ENCODE measurements around the gene FTCD. TPM values are rescaled to one million over a fixed set of nuclear protein-coding genes. Genes with fewer than 3 reads are reported as not detected.

The FTCD gene
- total and polyA plus RNA-seq, 2 experiments from 2014 or later, result 18.9 to 27.4 TPM

GRCh38 chr21:46095083-46095719 is 60.2 kb downstream of the FTCD start:
- no peaks in the 10 kb centered on the region for H3K4me1 ChIP-seq (ENCODE audit: low read depth)
- no peaks in the 10 kb centered on the region for H3K36me3 ChIP-seq
- H3K4me3 ChIP-seq, result no peak overlapping the region
- H3K9me3 ChIP-seq (ENCODE audit: low read depth), result no peaks in the 10 kb centered on the region
- TF ChIP-seq, protein P1, sequence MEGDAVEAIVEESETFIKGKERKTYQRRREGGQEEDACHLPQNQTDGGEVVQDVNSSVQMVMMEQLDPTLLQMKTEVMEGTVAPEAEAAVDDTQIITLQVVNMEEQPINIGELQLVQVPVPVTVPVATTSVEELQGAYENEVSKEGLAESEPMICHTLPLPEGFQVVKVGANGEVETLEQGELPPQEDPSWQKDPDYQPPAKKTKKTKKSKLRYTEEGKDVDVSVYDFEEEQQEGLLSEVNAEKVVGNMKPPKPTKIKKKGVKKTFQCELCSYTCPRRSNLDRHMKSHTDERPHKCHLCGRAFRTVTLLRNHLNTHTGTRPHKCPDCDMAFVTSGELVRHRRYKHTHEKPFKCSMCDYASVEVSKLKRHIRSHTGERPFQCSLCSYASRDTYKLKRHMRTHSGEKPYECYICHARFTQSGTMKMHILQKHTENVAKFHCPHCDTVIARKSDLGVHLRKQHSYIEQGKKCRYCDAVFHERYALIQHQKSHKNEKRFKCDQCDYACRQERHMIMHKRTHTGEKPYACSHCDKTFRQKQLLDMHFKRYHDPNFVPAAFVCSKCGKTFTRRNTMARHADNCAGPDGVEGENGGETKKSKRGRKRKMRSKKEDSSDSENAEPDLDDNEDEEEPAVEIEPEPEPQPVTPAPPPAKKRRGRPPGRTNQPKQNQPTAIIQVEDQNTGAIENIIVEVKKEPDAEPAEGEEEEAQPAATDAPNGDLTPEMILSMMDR (IDR thresholded peaks at IDR 0.05; ENCODE audit: low read depth, low read length), result no peak
- no peak overlapping the region for H3K27ac ChIP-seq
- no peak for DNase-seq (ENCODE audit: low read depth in 1 of 2, low spot score in 1 of 2)
- no peaks in the 10 kb centered on the region for H3K27me3 ChIP-seq

DNA sequence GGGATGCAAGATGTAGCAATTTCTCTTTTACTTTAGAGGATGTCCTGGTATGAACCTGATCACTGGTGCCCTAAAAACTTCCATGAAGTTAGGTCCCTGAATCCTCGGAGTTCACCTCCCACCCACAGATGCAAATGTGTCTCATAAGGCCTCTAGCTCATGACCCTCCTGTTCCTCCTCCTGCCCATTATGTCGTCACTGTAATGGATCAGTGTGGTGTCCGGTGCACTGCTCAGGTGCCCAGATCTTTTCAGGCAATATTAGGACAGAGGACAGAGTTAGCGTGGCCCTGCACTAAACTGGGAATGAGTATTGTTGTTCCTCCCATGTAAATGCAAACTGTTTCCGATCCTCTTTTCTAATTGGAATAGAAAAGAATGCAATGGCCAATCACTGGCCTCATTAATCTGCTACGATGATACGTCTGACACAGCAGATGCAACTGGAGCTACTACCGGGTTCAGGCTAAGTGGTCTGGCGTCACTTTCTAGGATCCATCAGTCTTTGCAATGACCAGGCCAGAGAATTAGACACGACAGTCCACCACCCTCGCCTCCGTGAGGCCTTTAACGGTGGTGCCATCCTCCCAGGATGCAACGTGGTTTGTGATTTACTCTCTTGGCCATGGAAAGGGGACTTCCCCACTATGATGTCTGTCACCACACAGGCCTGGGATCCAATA is 60.8 kb downstream of the FTCD start:
- DNase-seq (ENCODE audit: low read depth in 1 of 2, low spot score in 1 of 2), result no peak
- no peaks in the 10 kb centered on the region for H3K27me3 ChIP-seq
- H3K4me1 ChIP-seq (ENCODE audit: low read depth), result no peaks in the 10 kb centered on the region
- H3K9me3 ChIP-seq (ENCODE audit: low read depth), result no peaks in the 10 kb centered on the region
- H3K27ac ChIP-seq, result no peak overlapping the region
- no peak overlapping the region for H3K4me3 ChIP-seq
- TF ChIP-seq, protein P1 (IDR thresholded peaks at IDR 0.05; ENCODE audit: low read depth, low read length), result no peak
- no peaks in the 10 kb centered on the region for H3K36me3 ChIP-seq

GRCh38 chr21:46093668-46094400 is 61.5 kb downstream of the FTCD start:
- H3K36me3 ChIP-seq, result no peaks in the 10 kb centered on the region
- H3K4me3 ChIP-seq, result no peak overlapping the region
- H3K27ac ChIP-seq, result no peak overlapping the region
- no peaks in the 10 kb centered on the region for H3K9me3 ChIP-seq (ENCODE audit: low read depth)
- TF ChIP-seq, protein P1 (IDR thresholded peaks at IDR 0.05; ENCODE audit: low read depth, low read length), result no peak
- no peak for DNase-seq (ENCODE audit: low read depth in 1 of 2, low spot score in 1 of 2)
- no peaks in the 10 kb centered on the region for H3K4me1 ChIP-seq (ENCODE audit: low read depth)
- no peaks in the 10 kb centered on the region for H3K27me3 ChIP-seq

GRCh38 chr21:46092811-46093667 is 62.3 kb downstream of the FTCD start:
- H3K9me3 ChIP-seq (ENCODE audit: low read depth), result no peaks in the 10 kb centered on the region
- H3K27me3 ChIP-seq, result no peaks in the 10 kb centered on the region
- no peak overlapping the region for H3K27ac ChIP-seq
- no peak for DNase-seq (ENCODE audit: low read depth in 1 of 2, low spot score in 1 of 2)
- H3K4me3 ChIP-seq, result no peak overlapping the region
- no peaks in the 10 kb centered on the region for H3K36me3 ChIP-seq
- no peaks in the 10 kb centered on the region for H3K4me1 ChIP-seq (ENCODE audit: low read depth)
- TF ChIP-seq, protein P1 (IDR thresholded peaks at IDR 0.05; ENCODE audit: low read depth, low read length), result no peak
